OCI-LY7 (cell line): ENCODE results near the gene TRAF1. TPM values are rescaled to one million over a fixed set of nuclear protein-coding genes. Genes with fewer than 3 reads are reported as not detected.

Experiments used
- BruUV-seq: library from RNA; stranded (reverse); fragments of 400-500 nt; replicated peaks from 2 replicates; lab custom pipeline; 2021; lab: Mats Ljungman, UMichigan
- CTCF ChIA-PET: fragments of 300-600 bp; sonication (Branson Sonifier 250); formaldehyde crosslinking; loops from one replicate; lab custom pipeline; 2022; ENCODE audit warnings: antibody characterized with exemption; ENCODE audit not compliant: unreplicated experiment; lab: Charles Lee
- POLR2A ChIA-PET: fragments of 300-600 bp; sonication (Branson Sonifier 250); formaldehyde crosslinking; loops from one replicate; lab custom pipeline; 2022; ENCODE audit warnings: antibody characterized with exemption; lab: Charles Lee
- DNase-seq: peaks from one replicate; pipeline ENCODE4 v3.0.0-alpha.2; 2015; ENCODE audit warnings: low spot score
- H2AFZ ChIP-seq: fragments of 200-600 bp; sonication (generic), shearing (Covaris generic); 2 replicates; pipeline ENCODE4 v1.6.1; 2014; ENCODE audit warnings: mild to moderate bottlenecking, antibody characterized with exemption, low read length, moderate library complexity
- H3K27ac ChIP-seq: fragments of 200-600 bp; sonication (generic); 2 replicates; pipeline ENCODE4 v1.5.1; 2014; ENCODE audit warnings: mixed run types, low read depth, mild to moderate bottlenecking, moderate library complexity, low read length, inconsistent platforms; ENCODE audit not compliant: poor library complexity, severe bottlenecking
- H3K36me3 ChIP-seq: fragments of 200-600 bp; sonication (generic); 2 replicates; pipeline ENCODE4 v1.6.1; 2014; ENCODE audit warnings: mild to moderate bottlenecking, antibody characterized with exemption, low read length, moderate library complexity, mixed read lengths; ENCODE audit not compliant: insufficient read depth
- H3K4me1 ChIP-seq: fragments of 200-600 bp; sonication (generic); 2 replicates; pipeline ENCODE4 v1.5.1; 2014; ENCODE audit warnings: mild to moderate bottlenecking, low read length; ENCODE audit not compliant: insufficient read depth, poor library complexity, severe bottlenecking
- H3K4me2 ChIP-seq: fragments of 200-600 bp; sonication (generic); 2 replicates; pipeline ENCODE4 v1.6.1; 2014; ENCODE audit warnings: mild to moderate bottlenecking, low read length
- H3K4me3 ChIP-seq: fragments of 200-600 bp; sonication (generic); 2 replicates; pipeline ENCODE4 v1.5.1; 2014; ENCODE audit warnings: mild to moderate bottlenecking, low read depth, low read length; ENCODE audit not compliant: poor library complexity, severe bottlenecking
- H3K79me2 ChIP-seq: fragments of 200-600 bp; sonication (generic); 2 replicates; pipeline ENCODE4 v1.6.1; 2016; ENCODE audit warnings: low read depth, mild to moderate bottlenecking, low read length, moderate library complexity, mixed read lengths; ENCODE audit not compliant: insufficient read depth
- H3K9me2 ChIP-seq: fragments of 200-600 bp; sonication (generic); 2 replicates; pipeline ENCODE4 v1.6.1; 2016; ENCODE audit warnings: mild to moderate bottlenecking, low read length, mixed read lengths; ENCODE audit not compliant: insufficient read depth
- H3K9me3 ChIP-seq: fragments of 200-600 bp; sonication (generic); 2 replicates; pipeline ENCODE4 v1.6.1; 2014; ENCODE audit warnings: mild to moderate bottlenecking, mixed run types, low read length, mixed read lengths
- H4K20me1 ChIP-seq: fragments of 200-600 bp; sonication (generic); 2 replicates; pipeline ENCODE4 v1.6.1; 2014; ENCODE audit warnings: mild to moderate bottlenecking, antibody characterized with exemption, low read length, moderate library complexity, mixed read lengths; ENCODE audit not compliant: insufficient read depth
- CTCF ChIP-seq: fragments of 200-600 bp; sonication (generic); conservative IDR thresholded peaks from 2 replicates; pipeline ENCODE4 v1.5.1; 2014; ENCODE audit warnings: mild to moderate bottlenecking, antibody characterized with exemption, low read length, moderate library complexity, mixed read lengths
- EZH2phosphoT487 ChIP-seq: fragments of 200-600 bp; sonication (generic); IDR thresholded peaks from 2 replicates; pipeline ENCODE4 v1.6.1; 2018; ENCODE audit warnings: low read depth, borderline replicate concordance, mild to moderate bottlenecking, mixed run types, antibody characterized with exemption, low read length, moderate library complexity, mixed read lengths
- intact Hi-C: fragments of 100-400 bp; cut with micrococcal nuclease; formaldehyde crosslinking; loops from one replicate; pipeline ENCODE4 v1.10.0; 2022; ENCODE audit not compliant: unreplicated experiment
- total RNA-seq, 2 experiments: library from RNA; depleted of rRNA in 1 of 2; stranded (reverse); fragments of >200 nt in 1 of 2; shearing (Covaris generic) in 1 of 2; gene quantifications; 2 replicates each; pipeline ENCODE4 v1.2.3, GENCODE V29; 2014 to 2022

Gene TRAF1
- total RNA-seq, 2 experiments from 2014 or later: 24.2 to 50.5 TPM

GRCh38 chr9:120859361-120859760 lies 67.2 kb downstream of the TRAF1 start:
- H3K27ac ChIP-seq: no peak overlapping the region
- H3K4me1 ChIP-seq: no peaks in the 10 kb centered on the region
- H4K20me1 ChIP-seq: no peaks in the 10 kb centered on the region
- intact Hi-C loops: no loop called here
- H3K9me2 ChIP-seq: no peaks in the 10 kb centered on the region
- ChIA-PET POLR2A (interaction anchor here (0.7 kb wide), 1 partner anchor 8 kb away, joined by 5 read pairs; no protein-coding TSS in a partner anchor), CTCF (no interaction called here)
- no peak overlapping the region for H3K4me2 ChIP-seq
- no peak for TF ChIP-seq EZH2phosphoT487
- TF ChIP-seq CTCF: no peak
- H3K4me3 ChIP-seq: no peak overlapping the region
- no peak for DNase-seq
- H3K9me3 ChIP-seq: no peaks in the 10 kb centered on the region
- no peak overlapping the region for H2AFZ ChIP-seq
- peaks cover 99% of the 10 kb centered on the region for H3K36me3 ChIP-seq
- no TSS peak for BruUV-seq
- H3K79me2 ChIP-seq: no peaks in the 10 kb centered on the region

- no peak overlapping the region for H3K4me2 ChIP-seq
- no peaks in the 10 kb centered on the region for H4K20me1 ChIP-seq
- no peak for DNase-seq
- H3K36me3 ChIP-seq: peaks cover 97% of the 10 kb centered on the region
- H3K9me2 ChIP-seq: no peaks in the 10 kb centered on the region
- no peaks in the 10 kb centered on the region for H3K4me1 ChIP-seq
- H3K9me3 ChIP-seq: no peaks in the 10 kb centered on the region
- no peaks in the 10 kb centered on the region for H3K79me2 ChIP-seq
- TF ChIP-seq CTCF (no peak), EZH2phosphoT487 (no peak)
- CTCF ChIA-PET: no interaction called here
- H2AFZ ChIP-seq: no peak overlapping the region
- H3K4me3 ChIP-seq: no peak overlapping the region
- POLR2A ChIA-PET: no interaction called here
- no peak overlapping the region for H3K27ac ChIP-seq
- intact Hi-C loops: no loop called here
- BruUV-seq: no TSS peak
Measured at GRCh38 chr9:120857902-120858301, 68.7 kb downstream of the TRAF1 start.

GRCh38 chr9:120857481-120857880 lies 69.1 kb downstream of the TRAF1 start:
- Histone ChIP-seq H3K9me2 (no peaks in the 10 kb centered on the region), H3K4me3 (no peak overlapping the region), H3K79me2 (no peaks in the 10 kb centered on the region), H3K4me1 (no peaks in the 10 kb centered on the region), H3K27ac (no peak overlapping the region), H3K4me2 (no peak overlapping the region), H3K36me3 (peaks cover 97% of the 10 kb centered on the region), H4K20me1 (no peaks in the 10 kb centered on the region), H3K9me3 (no peaks in the 10 kb centered on the region), H2AFZ (no peak overlapping the region)
- TF ChIP-seq EZH2phosphoT487 (no peak), CTCF (no peak)
- intact Hi-C loops: no loop called here
- CTCF ChIA-PET: no interaction called here
- DNase-seq: no peak
- BruUV-seq: no TSS peak
- POLR2A ChIA-PET: no interaction called here
